Measurements from ENCODE around the gene SLC27A3.

Gene SLC27A3

DNA sequence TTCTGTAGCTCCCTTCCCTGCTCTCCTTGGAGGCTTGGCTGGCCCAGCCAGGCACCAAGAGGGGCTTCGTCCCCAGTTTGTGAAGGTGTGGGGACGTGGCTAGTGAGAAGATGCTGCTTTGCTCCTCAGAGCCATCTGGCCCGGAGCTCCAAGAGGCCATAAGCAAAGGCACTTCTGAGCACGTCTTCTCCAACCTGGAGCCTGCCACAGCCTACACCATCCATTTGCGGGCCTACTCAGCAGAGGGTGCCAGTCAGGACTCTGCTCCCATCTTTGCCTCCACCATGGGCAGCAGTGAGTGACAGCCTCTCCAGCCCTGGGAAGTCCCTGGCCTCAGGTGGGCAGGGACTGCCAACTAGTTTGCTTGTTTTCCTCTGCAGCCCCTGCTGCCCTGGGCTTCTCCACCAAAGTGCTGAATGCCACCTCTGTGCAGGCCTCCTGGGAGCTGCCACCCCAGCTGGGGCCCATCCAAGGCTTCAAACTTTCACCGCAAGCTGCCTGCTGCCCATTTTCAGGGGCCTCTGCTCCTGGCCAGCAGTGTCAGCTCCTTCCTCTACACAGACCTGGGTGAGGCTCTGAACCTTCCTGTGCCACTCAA, 25.9 kb downstream of the SLC27A3 start:
- no peak for DNase-seq

DNA sequence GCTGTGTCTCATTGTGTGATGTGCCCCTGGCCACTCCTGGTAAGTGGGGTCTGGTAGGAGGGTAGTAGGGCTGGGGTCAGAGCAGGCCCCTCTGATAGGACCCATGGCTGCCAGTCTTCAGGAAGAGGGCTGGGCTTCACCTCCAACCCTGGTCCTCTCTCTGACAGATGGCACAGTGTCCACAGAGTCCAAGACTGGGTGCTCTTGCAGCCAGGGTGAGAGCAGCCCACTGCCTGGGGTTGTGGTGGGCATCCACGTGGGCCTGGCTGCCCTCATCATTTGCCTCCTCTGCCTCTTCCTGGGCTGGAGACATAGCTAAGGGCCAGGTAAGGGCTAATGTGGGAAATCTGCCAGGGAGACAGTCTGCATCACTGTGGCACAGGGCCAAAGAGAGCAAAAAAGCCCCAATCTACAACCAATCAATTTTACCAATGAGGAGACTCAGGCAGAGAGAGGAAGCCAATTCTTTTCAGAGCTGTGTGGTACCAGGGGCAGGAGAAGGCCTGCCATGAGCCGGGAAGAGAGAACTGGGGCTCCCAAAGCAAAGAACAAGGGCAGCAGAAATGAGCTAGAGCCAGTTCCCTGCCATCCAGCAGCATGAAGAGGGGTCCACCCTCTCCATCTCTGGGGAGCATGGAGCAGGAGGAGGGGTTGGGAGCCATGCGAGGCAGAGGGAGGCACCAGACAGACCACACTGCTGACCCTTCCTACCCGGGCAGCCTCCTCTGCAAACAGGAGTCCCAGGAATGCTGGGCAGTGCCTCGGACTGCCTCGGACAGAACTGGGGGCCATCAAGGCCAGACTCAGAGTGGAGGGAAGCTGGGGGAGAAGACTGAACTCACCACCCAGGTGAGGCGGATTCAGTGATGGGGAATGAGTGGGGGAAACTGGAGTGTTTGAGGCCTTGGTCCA, 26.8 kb downstream of the SLC27A3 start:
- no peak for DNase-seq

DNA sequence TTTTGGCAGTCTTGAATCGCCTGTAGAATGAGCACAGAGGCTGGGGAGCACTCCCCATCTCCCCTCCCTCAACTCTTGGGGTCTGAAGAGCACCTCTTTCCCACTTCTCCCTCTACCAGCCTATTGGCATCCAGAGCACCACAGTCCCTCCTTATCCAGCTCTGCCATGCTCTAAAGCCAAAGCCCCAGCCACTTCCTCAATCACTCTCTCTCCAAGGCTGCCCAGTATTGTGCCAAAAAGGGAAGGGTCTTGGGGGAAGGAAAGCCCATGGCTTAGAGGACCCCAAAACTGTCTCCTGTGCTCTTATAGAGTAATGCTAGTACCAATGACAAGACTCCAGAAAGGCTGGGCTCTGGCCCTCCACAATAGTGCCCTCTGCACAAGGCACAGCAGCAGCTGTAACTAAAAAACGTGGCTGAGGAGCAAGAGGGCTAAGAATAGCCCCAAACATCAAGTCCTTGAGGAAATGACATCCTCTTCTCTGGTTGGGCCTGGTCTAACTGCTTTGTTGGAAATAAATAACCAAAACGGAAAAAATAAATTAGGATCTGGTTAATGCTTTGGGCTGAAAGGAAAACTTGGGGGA, 28.4 kb downstream of the SLC27A3 start:
- DNase-seq: no peak

DNA sequence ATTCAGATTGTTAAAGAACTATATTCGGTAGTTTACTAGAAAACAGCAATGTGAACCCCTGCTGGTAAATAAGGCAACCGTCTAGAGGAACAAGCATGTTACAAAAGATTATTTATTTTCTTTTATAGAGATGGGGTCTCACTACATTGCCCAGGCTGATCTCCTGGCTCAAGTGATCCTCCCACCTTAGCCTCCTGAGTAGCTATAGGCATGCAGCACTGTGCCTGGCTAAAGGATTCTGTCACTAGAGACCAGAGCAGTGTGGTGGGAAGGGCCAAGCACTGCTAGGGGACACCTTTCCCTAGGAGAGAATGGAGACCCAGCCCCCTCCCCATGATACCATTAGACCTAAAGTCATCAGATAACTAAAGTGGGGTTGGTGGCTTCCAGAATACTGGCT, 28.9 kb downstream of the SLC27A3 start:
- no peak for DNase-seq

DNA sequence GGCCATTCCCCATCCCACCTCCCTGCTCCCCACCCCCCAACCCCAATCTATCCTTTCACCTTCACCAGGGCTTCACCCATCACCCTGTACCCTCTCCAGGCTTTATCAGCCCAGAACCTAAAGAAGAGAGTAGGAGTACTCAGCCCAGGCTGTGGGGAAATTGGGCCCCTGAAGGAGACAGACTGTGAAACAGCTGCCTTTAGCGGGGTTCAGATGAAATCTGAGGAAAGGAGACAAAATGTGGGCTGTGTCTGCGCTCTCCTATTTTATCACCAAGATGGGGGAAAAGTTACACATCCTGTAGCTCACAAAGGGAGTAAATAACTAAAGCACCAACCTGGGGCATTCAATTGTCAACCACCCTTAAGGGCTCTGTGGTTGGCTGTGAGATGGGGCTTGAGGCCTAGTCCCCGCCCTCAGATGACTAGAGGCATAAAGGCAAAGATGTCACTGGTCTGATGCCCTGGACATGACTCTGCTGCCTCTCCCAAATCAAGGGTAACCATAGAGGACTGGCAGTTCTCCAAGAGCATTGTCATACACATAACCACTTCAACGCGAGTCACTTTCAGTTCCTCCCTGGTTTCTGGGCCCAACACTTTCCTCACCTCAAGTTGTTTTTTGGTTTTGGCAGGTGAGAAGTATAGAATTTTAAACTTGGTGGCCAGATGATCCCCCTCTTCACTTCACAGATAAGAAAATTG, 30.0 kb downstream of the SLC27A3 start:
- DNase-seq: peak; percentile 84

DNA sequence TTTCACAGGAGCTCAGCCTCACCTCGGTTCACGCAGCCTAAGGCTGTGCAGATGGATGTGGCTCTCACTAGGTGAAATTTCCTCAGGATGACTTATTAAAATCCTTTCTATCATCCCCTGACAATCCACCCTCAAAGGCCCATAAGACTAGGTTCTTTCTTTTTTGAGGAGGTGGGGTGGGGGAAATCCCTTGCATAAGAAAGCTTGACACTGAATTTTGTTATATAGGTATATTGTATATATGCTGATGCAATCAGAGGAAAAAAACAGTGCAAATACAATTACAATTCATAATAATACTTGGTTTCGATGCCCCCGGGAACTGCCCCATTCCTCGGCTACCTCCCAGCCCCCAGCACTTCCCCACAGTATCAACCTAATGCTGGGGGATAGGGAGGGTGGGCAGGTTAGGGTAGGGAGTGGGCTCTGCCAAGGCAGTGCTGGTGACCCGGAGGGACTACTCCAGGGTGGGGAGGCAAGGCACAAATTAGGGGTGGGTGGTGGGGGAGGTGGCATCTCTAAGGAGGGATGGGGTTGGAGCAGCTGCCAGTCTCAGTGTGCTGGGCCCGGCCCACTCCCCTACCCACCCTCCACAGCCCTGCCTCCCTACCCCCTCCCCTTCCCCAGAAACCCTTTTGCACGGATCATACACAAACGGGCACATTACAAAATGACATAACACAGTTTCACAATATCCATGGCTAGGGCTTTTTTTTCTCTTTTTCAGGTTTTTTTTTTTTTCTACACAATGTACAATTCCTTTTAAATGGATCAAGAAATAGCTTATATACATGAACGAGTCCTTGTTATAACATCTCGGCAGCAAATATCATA, 30.9 kb downstream of the SLC27A3 start:
- no peak for DNase-seq

DNA sequence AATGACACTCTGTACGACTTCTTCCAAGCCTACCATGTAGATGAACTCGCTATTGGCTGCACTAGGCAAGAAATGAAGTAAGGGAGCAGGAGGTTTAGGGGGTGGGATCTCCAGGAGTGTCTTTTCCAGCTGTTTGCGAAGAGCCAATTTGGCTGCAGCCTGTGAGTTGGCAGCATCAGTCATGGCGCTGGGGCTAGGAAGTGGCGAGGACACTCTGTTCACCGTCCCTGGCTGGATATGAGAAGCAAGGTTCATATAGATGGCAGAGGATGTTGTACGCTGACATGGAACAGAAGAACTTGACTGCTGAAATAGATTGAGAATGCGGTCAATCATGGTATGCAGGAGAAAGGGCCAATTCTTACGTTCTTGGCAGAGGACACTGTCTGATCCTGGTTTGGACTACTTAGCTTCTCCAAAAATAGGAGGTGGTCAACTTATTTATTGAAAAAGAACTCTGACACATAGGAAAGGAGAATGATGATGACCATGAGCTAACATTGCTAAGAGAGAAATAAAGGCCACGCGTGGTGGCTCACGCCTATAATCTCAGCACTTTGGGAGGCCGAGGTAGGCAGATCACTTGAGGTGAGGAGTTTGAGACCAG, 41.2 kb downstream of the SLC27A3 start:
- DNase-seq: no peak

DNA sequence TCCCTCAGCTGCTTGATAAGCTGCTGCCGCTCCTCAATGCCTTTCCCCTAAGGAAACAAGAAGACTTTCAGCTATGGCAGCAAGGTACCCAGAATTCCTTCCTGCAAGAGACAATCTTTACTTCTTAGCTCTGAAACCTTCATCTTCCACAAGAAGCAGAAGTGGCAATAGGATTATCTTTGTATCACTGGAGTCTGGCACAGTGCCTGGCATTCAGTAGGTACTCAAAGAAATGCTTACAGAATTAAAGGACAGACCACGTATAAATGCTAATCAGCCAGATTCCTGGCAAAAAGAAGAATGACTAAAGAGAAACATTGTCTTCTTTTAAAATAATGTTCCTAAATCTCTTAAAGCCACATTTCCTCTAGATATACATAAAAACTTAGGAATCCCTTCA, 43.7 kb downstream of the SLC27A3 start:
- no peak for DNase-seq

DNA sequence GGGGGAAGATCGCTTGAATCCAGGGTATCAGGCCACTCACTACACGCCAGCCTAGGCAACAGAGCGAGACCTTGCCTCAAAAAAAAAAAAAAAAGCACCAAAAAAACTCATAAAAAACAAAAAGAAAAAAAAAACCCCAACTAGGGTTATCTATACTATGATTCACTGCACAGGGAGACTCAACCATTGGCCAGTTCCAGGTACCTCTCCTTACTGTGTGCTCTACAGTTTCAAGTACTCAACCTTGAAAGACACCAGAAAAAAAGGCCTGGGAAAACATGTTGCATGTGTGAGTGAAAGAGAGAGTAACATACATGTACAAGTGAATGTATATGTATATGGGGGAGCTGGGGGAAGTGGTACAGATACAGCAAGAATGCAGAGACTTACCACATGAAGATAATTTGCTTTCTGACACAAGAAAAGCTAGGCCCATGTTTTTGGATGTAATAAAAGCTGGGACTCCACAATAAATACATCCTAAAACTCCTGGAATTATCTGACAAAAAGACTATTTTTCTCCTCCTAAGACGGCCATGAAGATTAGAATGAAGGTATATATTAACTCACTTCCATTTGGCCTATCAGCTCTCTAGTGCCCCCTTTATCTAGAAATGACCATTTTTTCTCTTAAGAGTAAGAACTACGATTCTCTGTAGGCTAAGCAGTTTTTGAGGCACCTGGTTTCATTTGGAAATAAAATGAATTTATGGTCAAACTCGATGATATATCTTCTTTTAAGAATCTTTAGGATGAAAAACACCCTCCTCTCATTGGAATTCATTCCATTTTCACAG, 52.2 kb downstream of the SLC27A3 start:
- no peak for DNase-seq
